SK-N-MC (cell line): ENCODE results near the gene TP53BP1.
A peak's percentile ranks its signal among the peaks of the same experiment; 100 is the strongest.

Experiments
- DNase-seq: peaks from one replicate; pipeline ENCODE4 v3.0.0-alpha.2; 2011; ENCODE audit warnings: low read depth, low spot score
- H3K27ac ChIP-seq: fragments of 200-600 bp; sonication (generic); 2 replicates; pipeline ENCODE4 v1.5.1; 2016; ENCODE audit warnings: mixed run types
- H3K36me3 ChIP-seq: fragments of 200-600 bp; sonication (generic); 2 replicates; pipeline ENCODE4 v1.6.1; 2017; ENCODE audit warnings: antibody characterized with exemption, low read length, mixed read lengths; ENCODE audit not compliant: insufficient read depth
- H3K4me3 ChIP-seq: fragments of 200-600 bp; sonication (generic); 2 replicates; pipeline ENCODE4 v1.5.1; 2016
- H3K9ac ChIP-seq: fragments of 200-600 bp; sonication (generic); 2 replicates; pipeline ENCODE4 v1.8.0; 2017; ENCODE audit warnings: mixed run types, mixed read lengths; ENCODE audit not compliant: insufficient read length
- H3K9me3 ChIP-seq: fragments of 200-600 bp; sonication (generic); 2 replicates; pipeline ENCODE4 v1.6.1; 2017; ENCODE audit warnings: low read depth, mild to moderate bottlenecking, antibody characterized with exemption, low read length, moderate library complexity, mixed read lengths
- EZH2 ChIP-seq: fragments of 200-600 bp; sonication (generic); IDR thresholded peaks from one replicate; pipeline ENCODE4 v1.6.1; 2017; ENCODE audit warnings: antibody characterized with exemption
- FOXP2 ChIP-seq: optimal IDR thresholded peaks from 2 replicates; pipeline ENCODE3; 2011; ENCODE audit warnings: mild to moderate bottlenecking, moderate library complexity; ENCODE audit not compliant: insufficient read depth; ENCODE audit errors: extremely low read length, control extremely low read depth
- POLR2AphosphoS5 ChIP-seq: IDR thresholded peaks from 2 replicates; pipeline ENCODE4 v1.6.1; 2012; ENCODE audit warnings: mild to moderate bottlenecking, low read depth, low read length, borderline replicate concordance

The TP53BP1 gene

DNA sequence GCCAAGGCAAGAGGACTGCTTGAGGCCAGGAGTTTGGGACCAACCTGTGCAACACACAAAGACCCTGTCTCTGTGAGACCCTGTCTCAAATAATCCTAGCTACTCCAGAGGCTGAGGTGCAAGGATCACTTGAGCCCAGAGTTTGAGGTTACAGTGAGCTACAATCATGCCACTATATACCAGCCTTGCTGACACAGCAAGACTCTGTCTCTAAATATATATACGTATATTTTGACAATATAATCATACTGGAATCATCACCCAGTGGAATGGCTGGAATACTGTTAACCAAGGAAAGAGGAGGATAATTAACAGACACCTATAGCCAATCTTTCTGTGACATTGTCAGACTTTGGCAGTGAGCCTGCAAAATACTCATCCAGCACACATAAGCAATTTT, 15.5 kb upstream of the TP53BP1 start:
- Histone ChIP-seq H3K36me3 (no peaks in the 10 kb centered on the region), H3K9ac (no peak overlapping the region), H3K27ac (peak overlapping the region; percentile 40; the same call in 1 of the 2 replicates), H3K4me3 (no peak overlapping the region), H3K9me3 (no peaks in the 10 kb centered on the region)
- no peak for DNase-seq
- TF ChIP-seq FOXP2 (no peak), EZH2 (no peak), POLR2AphosphoS5 (no peak)

DNA sequence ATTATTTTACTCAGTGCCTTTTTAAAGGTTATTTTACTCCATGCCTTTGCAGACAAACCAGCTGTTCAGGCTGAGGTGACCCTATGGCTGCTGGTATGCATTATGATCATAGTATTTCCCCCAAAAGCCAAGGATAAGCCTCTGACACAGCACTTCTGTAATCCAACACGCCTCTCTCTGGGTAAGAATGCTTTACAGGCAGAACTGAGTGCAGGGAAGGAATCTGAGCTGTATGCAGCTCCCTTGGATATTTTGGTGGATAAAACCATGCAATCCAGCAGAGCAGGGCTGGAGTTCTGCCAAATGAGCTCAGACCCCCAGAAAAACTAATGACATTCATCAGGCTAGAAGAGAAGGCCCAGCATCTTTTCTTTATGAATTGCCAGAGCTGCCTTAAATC, 12.8 kb upstream of the TP53BP1 start:
- peak overlapping the region; percentile 5 for H3K9ac ChIP-seq
- no peak for DNase-seq
- H3K36me3 ChIP-seq = no peaks in the 10 kb centered on the region
- TF ChIP-seq EZH2 (no peak), FOXP2 (no peak), POLR2AphosphoS5 (no peak)
- peak overlapping the region; percentile 83 for H3K27ac ChIP-seq
- H3K9me3 ChIP-seq = no peaks in the 10 kb centered on the region
- H3K4me3 ChIP-seq = peak overlapping the region; percentile 41

DNA sequence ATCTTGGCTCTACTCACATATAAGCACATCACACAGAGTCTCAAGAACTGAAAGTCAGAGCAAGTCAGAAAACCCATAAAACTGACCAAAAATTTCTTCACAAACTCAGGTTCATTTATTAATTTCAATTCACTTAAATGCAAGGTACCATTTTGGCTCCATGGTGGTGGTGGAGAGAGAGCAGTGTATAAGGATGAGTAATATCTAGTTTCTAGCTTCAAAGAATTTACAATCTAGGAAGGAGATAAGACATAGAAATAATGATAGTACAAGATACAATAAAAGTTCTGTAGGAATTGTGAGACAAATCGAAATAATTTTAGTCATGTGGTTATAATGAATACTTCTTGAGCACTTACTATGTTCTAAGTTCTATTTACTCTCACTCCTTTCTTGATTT, 6.7 kb upstream of the TP53BP1 start:
- TF ChIP-seq FOXP2 = no peak
- TF ChIP-seq EZH2 = no peak
- TF ChIP-seq POLR2AphosphoS5 = no peak
- no peak overlapping the region for H3K9ac ChIP-seq
- H3K9me3 ChIP-seq = no peaks in the 10 kb centered on the region
- H3K4me3 ChIP-seq = no peak overlapping the region
- no peak overlapping the region for H3K27ac ChIP-seq
- DNase-seq = no peak
- no peaks in the 10 kb centered on the region for H3K36me3 ChIP-seq

DNA sequence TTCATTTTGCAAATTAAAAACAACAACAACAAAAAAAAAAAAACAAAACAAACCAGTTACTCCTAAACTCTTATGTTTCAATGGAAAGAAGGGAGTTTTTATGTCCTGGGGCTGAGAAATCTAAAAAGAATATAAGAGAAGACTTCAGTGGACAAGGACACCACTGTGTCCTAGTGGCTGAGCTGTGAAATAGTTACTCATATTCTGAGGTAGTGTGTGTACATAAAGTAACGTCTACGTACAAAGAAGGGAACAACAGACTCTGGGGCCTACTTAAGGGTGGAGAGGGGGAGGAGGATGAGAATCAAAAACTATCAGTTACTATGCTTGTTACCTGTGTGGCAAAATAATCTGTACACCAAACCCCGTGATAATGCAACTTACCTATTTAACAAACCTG, 6.0 kb upstream of the TP53BP1 start:
- H3K4me3 ChIP-seq = no peak overlapping the region
- H3K27ac ChIP-seq = no peak overlapping the region
- H3K36me3 ChIP-seq = no peaks in the 10 kb centered on the region
- DNase-seq = no peak
- H3K9ac ChIP-seq = no peak overlapping the region
- TF ChIP-seq EZH2 = no peak
- TF ChIP-seq FOXP2 = no peak
- TF ChIP-seq POLR2AphosphoS5 = no peak
- no peaks in the 10 kb centered on the region for H3K9me3 ChIP-seq

DNA sequence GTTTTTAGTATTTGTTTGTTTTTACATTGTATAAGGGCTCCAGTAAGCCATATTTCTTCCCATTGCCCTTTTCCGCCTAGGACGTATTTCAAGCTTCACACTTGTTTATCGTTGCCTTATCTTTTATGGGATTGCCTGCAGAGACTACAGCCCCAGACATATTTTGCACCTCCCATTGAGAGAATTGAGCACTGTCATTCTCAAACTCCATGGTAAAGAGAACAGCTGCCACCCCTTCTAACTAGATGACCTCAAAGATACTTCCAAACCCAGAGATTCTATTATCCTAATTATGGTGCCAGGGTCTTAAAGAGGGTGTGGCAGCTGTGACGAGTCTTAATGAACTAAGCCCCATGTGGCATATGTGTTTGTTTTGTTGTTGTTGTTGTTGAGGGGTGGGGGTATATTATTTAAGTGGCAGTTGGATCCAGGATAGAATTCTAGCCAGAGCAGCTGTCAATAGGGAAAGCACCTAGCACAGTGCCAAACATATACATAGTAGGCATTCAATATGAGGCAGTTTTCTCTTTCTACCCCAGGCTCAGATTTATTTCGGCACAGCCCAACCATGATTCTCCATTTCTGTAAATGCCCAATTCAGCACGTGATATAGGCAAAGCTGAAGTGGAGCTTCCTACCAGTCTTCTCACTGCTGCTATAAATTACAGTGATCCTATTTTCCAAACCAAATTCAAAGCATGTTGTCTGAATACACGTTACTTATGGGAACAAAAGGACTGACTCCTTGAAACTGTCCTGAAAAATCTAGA, 932 bp upstream of the TP53BP1 start:
- Histone ChIP-seq H3K36me3 (peaks cover 29% of the 10 kb centered on the region), H3K9ac (peak overlapping the region; percentile 73), H3K27ac (no peak overlapping the region), H3K9me3 (no peaks in the 10 kb centered on the region), H3K4me3 (peak overlapping the region; percentile 95)
- no peak for TF ChIP-seq POLR2AphosphoS5
- TF ChIP-seq FOXP2 = no peak
- TF ChIP-seq EZH2 = no peak
- no peak for DNase-seq

DNA sequence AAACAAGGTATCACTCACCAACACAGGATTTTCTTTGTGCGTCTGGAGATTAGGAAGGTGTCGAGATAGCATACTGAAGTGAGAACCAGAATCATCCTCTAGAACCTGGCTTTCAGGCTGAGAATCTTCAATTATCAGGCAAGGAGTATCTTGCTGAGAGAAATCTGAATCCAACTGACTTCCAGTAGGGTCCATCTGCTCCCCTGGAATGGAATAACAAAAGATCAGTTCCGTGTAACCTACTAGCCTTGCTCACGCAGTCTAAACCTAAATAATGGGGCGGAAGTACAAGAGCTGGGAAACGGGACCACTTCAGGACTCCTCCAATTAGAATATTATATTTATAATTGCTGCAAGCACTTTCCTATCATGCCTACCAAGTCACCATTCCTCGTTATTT, 690 bp downstream of the TP53BP1 start:
- Histone ChIP-seq H3K9me3 (no peaks in the 10 kb centered on the region), H3K9ac (peak overlapping the region; percentile 73), H3K27ac (no peak overlapping the region), H3K36me3 (peaks cover 45% of the 10 kb centered on the region), H3K4me3 (peak overlapping the region; percentile 95)
- DNase-seq = no peak
- no peak for TF ChIP-seq POLR2AphosphoS5
- no peak for TF ChIP-seq EZH2
- TF ChIP-seq FOXP2 = no peak

DNA sequence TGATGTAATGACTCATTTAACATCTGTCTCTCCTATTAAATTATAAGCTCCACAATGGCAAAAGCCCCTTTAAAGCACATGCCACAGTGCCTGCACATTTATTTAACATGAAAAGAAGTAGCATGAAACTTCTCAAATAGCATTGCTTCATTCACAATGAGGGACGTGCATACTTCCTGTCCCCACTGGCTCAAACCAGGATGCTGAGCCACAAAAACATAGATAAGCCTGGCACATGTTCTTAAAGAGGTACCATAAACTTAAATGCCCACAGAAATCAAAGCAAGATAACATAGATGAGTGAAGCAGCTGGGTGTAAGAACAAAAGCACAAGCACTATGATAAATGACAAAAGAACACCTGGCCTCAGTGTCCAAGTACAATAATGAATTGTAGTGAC, 3.8 kb downstream of the TP53BP1 start:
- Histone ChIP-seq H3K36me3 (peaks cover 62% of the 10 kb centered on the region), H3K9me3 (no peaks in the 10 kb centered on the region), H3K9ac (no peak overlapping the region), H3K4me3 (no peak overlapping the region), H3K27ac (no peak overlapping the region)
- TF ChIP-seq POLR2AphosphoS5 = no peak
- TF ChIP-seq FOXP2 = no peak
- TF ChIP-seq EZH2 = no peak
- no peak for DNase-seq

DNA sequence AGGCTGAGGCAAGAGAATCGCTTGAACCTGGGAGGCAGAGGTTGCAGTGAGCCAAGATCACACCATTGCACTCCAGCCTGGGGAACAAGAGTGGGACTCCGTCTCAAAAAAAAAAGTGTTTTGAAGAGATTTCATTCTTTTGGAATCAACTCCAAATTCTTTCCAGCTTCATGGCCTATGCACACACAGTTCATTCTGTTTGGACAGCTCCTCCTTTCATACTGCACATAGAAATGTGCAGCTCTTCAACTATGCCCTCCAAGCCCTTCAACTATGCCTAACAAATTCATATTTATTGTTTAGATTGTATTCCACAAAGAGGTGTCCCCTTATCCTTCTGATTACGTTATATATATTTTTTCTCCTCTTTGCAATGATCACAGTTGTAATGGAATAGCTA, 4.2 kb downstream of the TP53BP1 start:
- no peak for DNase-seq
- H3K36me3 ChIP-seq = peaks cover 66% of the 10 kb centered on the region

DNA sequence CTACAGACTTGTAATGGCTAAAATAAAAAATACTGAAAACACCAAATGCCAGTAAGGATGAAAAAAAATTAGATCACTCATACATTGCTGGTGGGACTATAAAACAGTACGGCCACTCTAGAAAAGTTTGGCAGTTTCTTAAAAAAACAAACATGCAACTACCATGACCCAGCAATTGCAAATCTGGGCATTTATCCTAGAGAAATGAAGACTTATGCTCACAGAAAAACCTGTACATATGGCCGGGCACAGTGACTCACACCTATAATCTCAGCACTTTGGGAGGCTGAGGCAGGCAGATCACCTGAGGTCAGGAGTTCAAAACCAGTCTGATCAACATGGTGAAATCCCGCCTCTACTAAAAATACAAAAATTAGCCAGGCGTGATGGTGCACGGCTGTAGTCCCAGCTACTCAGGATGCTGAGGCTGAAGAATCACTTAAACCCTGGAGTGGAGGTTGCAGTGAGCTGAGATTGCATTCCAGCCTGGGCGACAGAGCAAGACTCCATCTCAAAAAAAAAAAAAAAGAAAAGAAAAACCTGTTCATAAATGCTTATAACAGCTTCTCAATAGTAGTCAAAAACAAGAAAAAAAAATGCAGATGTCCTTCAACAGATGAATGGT, 5.6 kb downstream of the TP53BP1 start:
- no peak overlapping the region for H3K27ac ChIP-seq

More for the DNA sequence above, 4.2 kb downstream of the TP53BP1 start:
- H3K9me3 ChIP-seq = no peaks in the 10 kb centered on the region
- H3K9ac ChIP-seq = no peak overlapping the region
- no peak overlapping the region for H3K4me3 ChIP-seq
- TF ChIP-seq EZH2 = no peak
- H3K27ac ChIP-seq = no peak overlapping the region

More for the DNA sequence above, 5.6 kb downstream of the TP53BP1 start:
- H3K9me3 ChIP-seq = no peaks in the 10 kb centered on the region
- peaks cover 70% of the 10 kb centered on the region for H3K36me3 ChIP-seq
- H3K4me3 ChIP-seq = no peak overlapping the region
- no peak for TF ChIP-seq FOXP2
- TF ChIP-seq POLR2AphosphoS5 = no peak
- no peak for TF ChIP-seq EZH2
- no peak for DNase-seq
- H3K9ac ChIP-seq = no peak overlapping the region
